Psoas muscle (tissue), 8 donors: ENCODE results near the gene ITPR1. TPM values are rescaled to one million over a fixed set of nuclear protein-coding genes. Genes with fewer than 3 reads are reported as not detected.
"Not testable (repeated sequence)": the region's sequence is repeated elsewhere in the genome, so short reads cannot be mapped to it uniquely, and the experiment has no call there.

Experiments used
- ATAC-seq, 4 donors: fragments of 200-7000 bp; cut with Tn5 transposase; one replicate each; pipeline ENCODE4 v1.9.1; 2020; ENCODE audit warnings: moderate library complexity in 3 of 4, mild to moderate bottlenecking in 2 of 4
- DNase-seq, 2 donors: peaks; one replicate each; pipeline ENCODE4 v3.0.0-alpha.2; 2020
- H3K27ac ChIP-seq: fragments of 200-600 bp; one replicate; pipeline ENCODE4 v1.8.0; 2022
- H3K27me3 ChIP-seq, 3 donors: fragments of 200-600 bp in 1 of 3; one replicate each; pipeline versions ENCODE4 v1.6.1 to v1.8.0; 2013 to 2022; ENCODE audit warnings: low read length in 2 of 3, mild to moderate bottlenecking in 2 of 3, moderate library complexity in 1 of 3; ENCODE audit not compliant: insufficient read depth in 3 of 3
- H3K36me3 ChIP-seq, 2 donors: fragments of 200-600 bp in 1 of 2; one replicate each; pipeline versions ENCODE4 v1.6.1 to v1.8.0; 2013 to 2022; ENCODE audit warnings: low read depth in 1 of 2, mild to moderate bottlenecking in 1 of 2, moderate library complexity in 1 of 2; ENCODE audit not compliant: insufficient read depth in 1 of 2
- H3K4me1 ChIP-seq: fragments of 200-600 bp; one replicate; pipeline ENCODE4 v1.8.0; 2022
- H3K4me3 ChIP-seq: fragments of 200-600 bp; one replicate; pipeline ENCODE4 v1.8.0; 2022; ENCODE audit warnings: mild to moderate bottlenecking
- H3K9me3 ChIP-seq: fragments of 200-600 bp; one replicate; pipeline ENCODE4 v1.8.0; 2022
- CTCF ChIP-seq: fragments of 200-600 bp; IDR thresholded peaks from one replicate; pipeline ENCODE4 v1.8.0; 2022; ENCODE audit warnings: antibody characterized with exemption
- WGBS, 3 donors: extraction: QIAGEN DNeasy Blood & Tissue Kit; methylation state at CpG; one replicate each; pipeline versions ENCODE4 v1.1.6 to v1.1.7; 2013; 5-methylcytosine and 5-hydroxymethylcytosine counted together
- intact Hi-C, 2 donors: fragments of 100-400 bp; cut with DNase I; formaldehyde crosslinking; loops; one replicate each; pipeline versions ENCODE4 v1.11.0 to v1.14.2; 2022
- polyA plus RNA-seq, 3 donors: library from polyadenylated mRNA; stranded (reverse); fragments of 200-250 nt; gene quantifications; one replicate each; pipeline ENCODE4 v1.2.3, GENCODE V29; 2013
- total RNA-seq, 4 donors: library from RNA; stranded (reverse); fragmentation: NEBNext Ultra II Directional in 2 of 4; extraction: Animal tissue kit (Norgen Biotek cat#: 25700) in 2 of 4; gene quantifications; one replicate each; pipeline versions ENCODE4 v1.2.1 to v1.2.4, GENCODE V29; 2021 to 2023
- donor health status: healthy with polysubstance abuse.
- donor health status: DM: no; HTN: no; CAD: no; lungs with moderate emphysema.
- donor health status: Bipolar disorder and iron deficiency.
- donor health status: healthy.
- donor health status: DM: yes; HTN: yes; CAD: no.
- donor health status: DM: no; HTN: no; CAD: no.
- donor health status: DM: no; HTN: no; CAD: no.
- donor health status: DM: yes; HTN: yes; CAD: no.

Gene ITPR1
- total and polyA plus RNA-seq, 7 donors, result 4.4 to 9.2 (median 8.8) TPM

- ATAC-seq (no peak), DNase-seq (no peak)
- H3K4me3 ChIP-seq, result no peak overlapping the region
- H3K27me3 ChIP-seq, result no peaks in the 10 kb centered on the region
- intact Hi-C loops, result no loop called here
- no peak for TF ChIP-seq CTCF
- no peaks in the 10 kb centered on the region for H3K4me1 ChIP-seq
- peaks cover 0 to 29% of the 10 kb centered on the region in 2 donors for H3K36me3 ChIP-seq
- H3K9me3 ChIP-seq, result no peaks in the 10 kb centered on the region
- H3K27ac ChIP-seq, result no peak overlapping the region
Measured at GRCh38 chr3:4454142-4454541, 39.0 kb upstream of the ITPR1 start.

- H3K36me3 ChIP-seq, H3K4me3 ChIP-seq, H3K9me3 ChIP-seq, H3K4me1 ChIP-seq, H3K27ac ChIP-seq, DNase-seq, H3K27me3 ChIP-seq, ATAC-seq, intact Hi-C loops: not testable (repeated sequence)
- WGBS, 3 donors, result 89 to 94% (median 93%) methylated on average over 14 of the region's 14 CpGs
Measured at GRCh38 chr3:4456780-4457179, 36.4 kb upstream of the ITPR1 start.

GRCh38 chr3:4458961-4459360 lies 34.2 kb upstream of the ITPR1 start:
- Histone ChIP-seq H3K27ac (no peak overlapping the region), H3K27me3 (no peaks in the 10 kb centered on the region), H3K4me1 (peaks cover 3% of the 10 kb centered on the region), H3K9me3 (no peaks in the 10 kb centered on the region), H3K36me3 (no peaks in the 10 kb centered on the region), H3K4me3 (no peak overlapping the region)
- intact Hi-C loops, result no loop called here
- WGBS, 3 donors, result 88 to 94% (median 93%) methylated on average over 3 of the region's 3 CpGs
- ATAC-seq (no peak), DNase-seq (no peak)
- TF ChIP-seq CTCF, result no peak

- ATAC-seq (no peak), DNase-seq (no peak)
- intact Hi-C loops, result loop anchor here in 1 of 2 donors (10.0 kb wide), 1 partner anchor 106 kb away; no protein-coding TSS in a partner anchor
- no peaks in the 10 kb centered on the region for H3K9me3 ChIP-seq
- TF ChIP-seq CTCF, result no peak
- H3K4me3 ChIP-seq, result no peak overlapping the region
- WGBS, 3 donors, result 87 to 92% (median 89%) methylated on average over 4 of the region's 4 CpGs
- no peak overlapping the region for H3K27ac ChIP-seq
- H3K36me3 ChIP-seq, result no peaks in the 10 kb centered on the region
- H3K27me3 ChIP-seq, result no peaks in the 10 kb centered on the region
- peaks cover 3% of the 10 kb centered on the region for H3K4me1 ChIP-seq
Measured at GRCh38 chr3:4460334-4460733, 32.8 kb upstream of the ITPR1 start.

- no peak overlapping the region for H3K27ac ChIP-seq
- 27 to 44% (median 28%) methylated on average over 2 of the region's 2 CpGs for WGBS, 3 donors
- intact Hi-C loops, result loop anchor here in 1 of 2 donors (10.0 kb wide), 1 partner anchor 107 kb away; no protein-coding TSS in a partner anchor
- ATAC-seq, result no peak
- H3K9me3 ChIP-seq, result no peaks in the 10 kb centered on the region
- TF ChIP-seq CTCF, result no peak
- H3K27me3 ChIP-seq, result no peaks in the 10 kb centered on the region
- H3K4me1 ChIP-seq, result peaks cover 10% of the 10 kb centered on the region
- no peak overlapping the region for H3K4me3 ChIP-seq
- no peak for DNase-seq
- no peaks in the 10 kb centered on the region for H3K36me3 ChIP-seq
Measured at GRCh38 chr3:4461468-4462090, 31.6 kb upstream of the ITPR1 start.
